Glutamatergic neuron (in vitro differentiated cells): ENCODE data around the gene ZNF619. TPM values are rescaled to one million over a fixed set of nuclear protein-coding genes. Genes with fewer than 3 reads are reported as not detected.

Experiments used
- DNase-seq: peaks from one replicate; pipeline ENCODE4 v3.0.0; 2022
- H3K27ac Mint-ChIP-seq: one replicate; pipeline ENCODE4 v1.8.0; 2020; ENCODE audit warnings: mild to moderate bottlenecking, mixed read lengths, inconsistent platforms; ENCODE audit not compliant: unreplicated experiment
- H3K27me3 Mint-ChIP-seq: one replicate; pipeline ENCODE4 v1.8.0; 2020; ENCODE audit warnings: mild to moderate bottlenecking, moderate library complexity, mixed read lengths, inconsistent platforms; ENCODE audit not compliant: unreplicated experiment
- H3K36me3 Mint-ChIP-seq: one replicate; pipeline ENCODE4 v1.8.0; 2020; ENCODE audit warnings: mild to moderate bottlenecking, mixed read lengths, inconsistent platforms; ENCODE audit not compliant: unreplicated experiment
- H3K4me1 Mint-ChIP-seq: one replicate; pipeline ENCODE4 v1.8.0; 2020; ENCODE audit warnings: mild to moderate bottlenecking, low read depth, mixed read lengths, inconsistent platforms; ENCODE audit not compliant: unreplicated experiment
- H3K4me3 Mint-ChIP-seq: one replicate; pipeline ENCODE4 v1.8.0; 2020; ENCODE audit warnings: mild to moderate bottlenecking, mixed read lengths, inconsistent platforms; ENCODE audit not compliant: unreplicated experiment
- H3K9me3 Mint-ChIP-seq: one replicate; pipeline ENCODE4 v1.8.0; 2020; ENCODE audit warnings: mild to moderate bottlenecking, moderate library complexity, mixed read lengths, inconsistent platforms; ENCODE audit not compliant: unreplicated experiment
- CTCF ChIP-seq: fragments of 200-600 bp; sonication (generic); IDR thresholded peaks from one replicate; pipeline ENCODE4 v1.5.0; 2021; ENCODE audit not compliant: partially characterized antibody, unreplicated experiment
- total RNA-seq: library from RNA; stranded (reverse); fragmentation: NEBNext Ultra II Directional; extraction: Animal tissue kit (Norgen Biotek cat#: 25700); gene quantifications from one replicate; pipeline ENCODE4 v1.2.1, GENCODE V29; 2021; ENCODE audit not compliant: unreplicated experiment

The ZNF619 gene
- total RNA-seq, 1 donor from 2014 or later = 7.2 TPM

- Mint-ChIP-seq H3K27me3 (peaks cover 9% of the 10 kb centered on the region), H3K4me3 (peak within 1 kb of the TSS; percentile 97), H3K4me1 (peaks cover 7% of the 10 kb centered on the region), H3K36me3 (no peaks in the 10 kb centered on the region), H3K9me3 (peaks cover 3% of the 10 kb centered on the region), H3K27ac (peak within 1 kb of the TSS; percentile 97)
- no peak for TF ChIP-seq CTCF
- peak; percentile 96 for DNase-seq
Measured at GRCh38 chr3:40524568-40525285, 47.8 kb downstream of the ZNF619 start, which contains the start of gene ZNF621. Gene ZNF621, plus strand, starts transcription at chr3:40524960. Its CDS starts 881 bp downstream, at chr3:40525841.

GRCh38 chr3:40528426-40528825 lies 51.5 kb downstream of the ZNF619 start:
- no peak for TF ChIP-seq CTCF
- no peak overlapping the region for H3K4me3 Mint-ChIP-seq
- H3K27ac Mint-ChIP-seq = no peak overlapping the region
- H3K4me1 Mint-ChIP-seq = peaks cover 7% of the 10 kb centered on the region
- peaks cover 8% of the 10 kb centered on the region for H3K27me3 Mint-ChIP-seq
- no peak for DNase-seq
- peaks cover 10% of the 10 kb centered on the region for H3K9me3 Mint-ChIP-seq
- H3K36me3 Mint-ChIP-seq = peaks cover 26% of the 10 kb centered on the region

GRCh38 chr3:40532252-40532651 lies 55.3 kb downstream of the ZNF619 start:
- Mint-ChIP-seq H3K27ac (no peak overlapping the region), H3K9me3 (peaks cover 17% of the 10 kb centered on the region), H3K4me1 (no peaks in the 10 kb centered on the region), H3K4me3 (no peak overlapping the region), H3K36me3 (peaks cover 51% of the 10 kb centered on the region), H3K27me3 (peaks cover 3% of the 10 kb centered on the region)
- no peak for TF ChIP-seq CTCF
- no peak for DNase-seq

GRCh38 chr3:40534283-40534682 lies 57.4 kb downstream of the ZNF619 start:
- H3K4me1 Mint-ChIP-seq = no peaks in the 10 kb centered on the region
- no peak overlapping the region for H3K4me3 Mint-ChIP-seq
- TF ChIP-seq CTCF = no peak
- DNase-seq = no peak
- H3K27ac Mint-ChIP-seq = no peak overlapping the region
- H3K9me3 Mint-ChIP-seq = peaks cover 17% of the 10 kb centered on the region
- peaks cover 68% of the 10 kb centered on the region for H3K36me3 Mint-ChIP-seq
- peaks cover 3% of the 10 kb centered on the region for H3K27me3 Mint-ChIP-seq

Other genes with a start within 250 kb of the ZNF619 start
- gene EIF1B, start 167.4 kb upstream of the ZNF619 start, total RNA-seq = 130 TPM
- 1.7 TPM for gene ENTPD3, start 89.9 kb upstream of the ZNF619 start, total RNA-seq
- gene RPL14, start 19.8 kb upstream of the ZNF619 start, total RNA-seq = 1,217 TPM
- gene ZNF620, start 28.9 kb downstream of the ZNF619 start, total RNA-seq = 18.6 TPM
- gene ZNF621, start 47.8 kb downstream of the ZNF619 start, total RNA-seq = 34.8 TPM